Type B pancreatic cell (in vitro differentiated cells): Measurements from ENCODE around the gene YARS1. TPM values are rescaled to one million over a fixed set of nuclear protein-coding genes. Genes with fewer than 3 reads are reported as not detected.
A peak's percentile ranks its signal among the peaks of the same experiment; 100 is the strongest.

Experiments used
- DNase-seq: peaks from one replicate; pipeline ENCODE4 v3.0.0; 2021; ENCODE audit warnings: mixed read lengths; ENCODE audit not compliant: unreplicated experiment; ENCODE audit errors: extremely low spot score
- H3K27ac Mint-ChIP-seq: 2 replicates; pipeline ENCODE4 v1.8.0; 2021; ENCODE audit warnings: mild to moderate bottlenecking, mixed read lengths
- H3K27me3 Mint-ChIP-seq: 2 replicates; pipeline ENCODE4 v1.8.0; 2021; ENCODE audit warnings: mixed read lengths
- H3K36me3 Mint-ChIP-seq: 2 replicates; pipeline ENCODE4 v1.8.0; 2021; ENCODE audit warnings: mixed read lengths
- H3K4me1 Mint-ChIP-seq: one replicate; pipeline ENCODE4 v1.8.0; 2021; ENCODE audit warnings: mixed read lengths; ENCODE audit not compliant: unreplicated experiment
- H3K4me3 Mint-ChIP-seq: 2 replicates; pipeline ENCODE4 v1.8.0; 2021; ENCODE audit warnings: mild to moderate bottlenecking, mixed read lengths
- H3K9me3 Mint-ChIP-seq: 2 replicates; pipeline ENCODE4 v1.8.0; 2021; ENCODE audit warnings: mixed read lengths
- CTCF ChIP-seq: fragments of 200-600 bp; sonication (generic); conservative IDR thresholded peaks from 2 replicates; pipeline ENCODE4 v1.5.0; 2021; ENCODE audit warnings: antibody characterized with exemption, mild to moderate bottlenecking
- total RNA-seq: library from RNA; stranded (reverse); gene quantifications from 2 replicates; pipeline ENCODE4 v1.2.1, GENCODE V29; 2021; ENCODE audit warnings: low replicate concordance

YARS1 gene
- total RNA-seq, 1 donor from 2014 or later = 83.7 TPM

- TF ChIP-seq CTCF = no peak
- H3K4me1 Mint-ChIP-seq = peaks cover 57% of the 10 kb centered on the region
Measured at GRCh38 chr1:32765570-32766327, 51.4 kb downstream of the YARS1 start.

GRCh38 chr1:32764826-32765569, 52.2 kb downstream of the YARS1 start:
- peak overlapping the region; percentile 81 for H3K27ac Mint-ChIP-seq
- DNase-seq = no peak
- peaks cover 61% of the 10 kb centered on the region for H3K4me1 Mint-ChIP-seq
- H3K9me3 Mint-ChIP-seq = no peaks in the 10 kb centered on the region
- H3K4me3 Mint-ChIP-seq = peak overlapping the region; percentile 70
- TF ChIP-seq CTCF = no peak
- H3K27me3 Mint-ChIP-seq = no peaks in the 10 kb centered on the region
- peaks cover 14% of the 10 kb centered on the region for H3K36me3 Mint-ChIP-seq

More at GRCh38 chr1:32765570-32766327, 51.4 kb downstream of the YARS1 start:
- peak overlapping the region; percentile 81 for H3K27ac Mint-ChIP-seq
- H3K4me3 Mint-ChIP-seq = peak overlapping the region; percentile 70
- DNase-seq = no peak
- H3K9me3 Mint-ChIP-seq = no peaks in the 10 kb centered on the region
- H3K36me3 Mint-ChIP-seq = peaks cover 14% of the 10 kb centered on the region
- no peaks in the 10 kb centered on the region for H3K27me3 Mint-ChIP-seq

- peak overlapping the region; percentile 95 for H3K27ac Mint-ChIP-seq
- DNase-seq = no peak
- no peaks in the 10 kb centered on the region for H3K9me3 Mint-ChIP-seq
- H3K4me1 Mint-ChIP-seq = peaks cover 67% of the 10 kb centered on the region
- no peaks in the 10 kb centered on the region for H3K27me3 Mint-ChIP-seq
- peaks cover 14% of the 10 kb centered on the region for H3K36me3 Mint-ChIP-seq
- peak overlapping the region; percentile 63 for H3K4me3 Mint-ChIP-seq
- TF ChIP-seq CTCF = no peak
Measured at GRCh38 chr1:32763221-32763620, 53.9 kb downstream of the YARS1 start.

GRCh38 chr1:32761936-32762335, 55.2 kb downstream of the YARS1 start:
- Mint-ChIP-seq H3K4me3 (peak overlapping the region; percentile 80), H3K4me1 (peaks cover 68% of the 10 kb centered on the region), H3K27ac (peak overlapping the region; percentile 100)

More at GRCh38 chr1:32761936-32762335, 55.2 kb downstream of the YARS1 start:
- Mint-ChIP-seq H3K27me3 (no peaks in the 10 kb centered on the region), H3K36me3 (peaks cover 13% of the 10 kb centered on the region), H3K9me3 (no peaks in the 10 kb centered on the region)
- no peak for DNase-seq
- TF ChIP-seq CTCF = no peak
